Measurements from ENCODE around the gene RYK.

RYK gene

GRCh38 chr3:134239538-134239937 lies 11.1 kb downstream of the RYK start:
- no peak overlapping the region for H3K23ac ChIP-seq (ENCODE audit: low read length)
- no peak for DNase-seq
- no peaks in the 10 kb centered on the region for H3K27me3 ChIP-seq (ENCODE audit: insufficient read depth, low read length, poor library complexity)
- H3K9ac ChIP-seq (ENCODE audit: low read length), result no peak overlapping the region
- H2BK120ac ChIP-seq (ENCODE audit: low read depth, low read length), result no peak overlapping the region
- H3K79me2 ChIP-seq (ENCODE audit: control insufficient read depth, insufficient read depth, low read length), result peaks cover 70% of the 10 kb centered on the region
- H2AK5ac ChIP-seq (ENCODE audit: low read length), result no peak overlapping the region
- no peak overlapping the region for H3K56ac ChIP-seq (ENCODE audit: low read length)
- no peaks in the 10 kb centered on the region for H3K36me3 ChIP-seq (ENCODE audit: control insufficient read depth, insufficient read depth, low read length)
- peaks cover 18% of the 10 kb centered on the region for H3K4me1 ChIP-seq (ENCODE audit: control insufficient read depth, low read depth, low read length)
- no CpG with 5 or more reads among the region's 1 CpG for WGBS (ENCODE audit: extremely low coverage, insufficient coverage, low lambda C conversion rate)
- no peak overlapping the region for H2BK15ac ChIP-seq (replicated peaks; ENCODE audit: low read depth)
- no peak overlapping the region for H2BK5ac ChIP-seq (ENCODE audit: low read length)
- H3K27ac ChIP-seq (ENCODE audit: low read depth, low read length), result no peak overlapping the region
- H4K5ac ChIP-seq (ENCODE audit: low read length), result no peak overlapping the region
- no peak overlapping the region for H3K4me3 ChIP-seq (ENCODE audit: low read length)
- H3K79me1 ChIP-seq (ENCODE audit: low read length), result peaks cover 10% of the 10 kb centered on the region
- H3K4ac ChIP-seq (ENCODE audit: low read depth, low read length), result no peak overlapping the region
- no peak overlapping the region for H3K4me2 ChIP-seq (ENCODE audit: low read length)
- no peak overlapping the region for H4K8ac ChIP-seq (ENCODE audit: low read depth, low read length)
- H3K18ac ChIP-seq (ENCODE audit: low read length), result no peak overlapping the region

- Histone ChIP-seq H3K9ac (ENCODE audit: low read length) (no peak overlapping the region), H3K18ac (ENCODE audit: low read length) (no peak overlapping the region), H2BK120ac (ENCODE audit: low read depth, low read length) (no peak overlapping the region), H4K5ac (ENCODE audit: low read length) (no peak overlapping the region), H3K4me1 (ENCODE audit: control insufficient read depth, low read depth, low read length) (peaks cover 4% of the 10 kb centered on the region), H2AK5ac (ENCODE audit: low read length) (no peak overlapping the region), H2BK5ac (ENCODE audit: low read length) (no peak overlapping the region), H3K79me2 (ENCODE audit: control insufficient read depth, insufficient read depth, low read length) (peaks cover 60% of the 10 kb centered on the region), H3K27ac (ENCODE audit: low read depth, low read length) (no peak overlapping the region), H3K4ac (ENCODE audit: low read depth, low read length) (no peak overlapping the region), H3K27me3 (ENCODE audit: insufficient read depth, low read length, poor library complexity) (no peaks in the 10 kb centered on the region), H2BK15ac (replicated peaks; ENCODE audit: low read depth) (no peak overlapping the region), H4K8ac (ENCODE audit: low read depth, low read length) (no peak overlapping the region), H3K79me1 (ENCODE audit: low read length) (peaks cover 9% of the 10 kb centered on the region), H3K36me3 (ENCODE audit: control insufficient read depth, insufficient read depth, low read length) (no peaks in the 10 kb centered on the region), H3K4me3 (ENCODE audit: low read length) (no peak overlapping the region), H3K23ac (ENCODE audit: low read length) (no peak overlapping the region), H3K56ac (ENCODE audit: low read length) (no peak overlapping the region), H3K4me2 (ENCODE audit: low read length) (no peak overlapping the region)
- no peak for DNase-seq
- no CpG with 5 or more reads among the region's 4 CpGs for WGBS (ENCODE audit: extremely low coverage, insufficient coverage, low lambda C conversion rate)
Measured at GRCh38 chr3:134237454-134238145, 13.1 kb downstream of the RYK start.

GRCh38 chr3:134236505-134237170 lies 14.0 kb downstream of the RYK start:
- H3K4ac ChIP-seq (ENCODE audit: low read depth, low read length), result no peak overlapping the region
- no peak for DNase-seq
- no peak overlapping the region for H3K4me3 ChIP-seq (ENCODE audit: low read length)
- H4K8ac ChIP-seq (ENCODE audit: low read depth, low read length), result no peak overlapping the region
- H3K27ac ChIP-seq (ENCODE audit: low read depth, low read length), result no peak overlapping the region
- peaks cover 63% of the 10 kb centered on the region for H3K79me2 ChIP-seq (ENCODE audit: control insufficient read depth, insufficient read depth, low read length)
- no peak overlapping the region for H2BK15ac ChIP-seq (replicated peaks; ENCODE audit: low read depth)
- H2BK120ac ChIP-seq (ENCODE audit: low read depth, low read length), result no peak overlapping the region
- no peak overlapping the region for H2AK5ac ChIP-seq (ENCODE audit: low read length)
- H3K79me1 ChIP-seq (ENCODE audit: low read length), result peaks cover 10% of the 10 kb centered on the region
- peaks cover 4% of the 10 kb centered on the region for H3K4me1 ChIP-seq (ENCODE audit: control insufficient read depth, low read depth, low read length)
- no peak overlapping the region for H2BK5ac ChIP-seq (ENCODE audit: low read length)
- no peak overlapping the region for H3K56ac ChIP-seq (ENCODE audit: low read length)
- H3K27me3 ChIP-seq (ENCODE audit: insufficient read depth, low read length, poor library complexity), result no peaks in the 10 kb centered on the region
- no peak overlapping the region for H4K5ac ChIP-seq (ENCODE audit: low read length)
- H3K18ac ChIP-seq (ENCODE audit: low read length), result no peak overlapping the region
- H3K4me2 ChIP-seq (ENCODE audit: low read length), result no peak overlapping the region
- no CpG with 5 or more reads among the region's 3 CpGs for WGBS (ENCODE audit: extremely low coverage, insufficient coverage, low lambda C conversion rate)
- H3K23ac ChIP-seq (ENCODE audit: low read length), result no peak overlapping the region
- no peaks in the 10 kb centered on the region for H3K36me3 ChIP-seq (ENCODE audit: control insufficient read depth, insufficient read depth, low read length)
- no peak overlapping the region for H3K9ac ChIP-seq (ENCODE audit: low read length)

GRCh38 chr3:134235577-134236076 lies 15.0 kb downstream of the RYK start:
- H2BK15ac ChIP-seq (replicated peaks; ENCODE audit: low read depth), result no peak overlapping the region
- no peak overlapping the region for H3K9ac ChIP-seq (ENCODE audit: low read length)
- H2BK120ac ChIP-seq (ENCODE audit: low read depth, low read length), result no peak overlapping the region
- no peak overlapping the region for H4K8ac ChIP-seq (ENCODE audit: low read depth, low read length)
- H3K23ac ChIP-seq (ENCODE audit: low read length), result no peak overlapping the region
- H3K18ac ChIP-seq (ENCODE audit: low read length), result no peak overlapping the region
- H3K4me3 ChIP-seq (ENCODE audit: low read length), result no peak overlapping the region
- H4K5ac ChIP-seq (ENCODE audit: low read length), result no peak overlapping the region
- H2AK5ac ChIP-seq (ENCODE audit: low read length), result no peak overlapping the region
- H3K36me3 ChIP-seq (ENCODE audit: control insufficient read depth, insufficient read depth, low read length), result no peaks in the 10 kb centered on the region
- no peaks in the 10 kb centered on the region for H3K27me3 ChIP-seq (ENCODE audit: insufficient read depth, low read length, poor library complexity)
- peaks cover 61% of the 10 kb centered on the region for H3K79me2 ChIP-seq (ENCODE audit: control insufficient read depth, insufficient read depth, low read length)
- H3K79me1 ChIP-seq (ENCODE audit: low read length), result peaks cover 14% of the 10 kb centered on the region
- WGBS (ENCODE audit: extremely low coverage, insufficient coverage, low lambda C conversion rate), result 100% methylated on average over 1 of the region's 3 CpGs
- peaks cover 6% of the 10 kb centered on the region for H3K4me1 ChIP-seq (ENCODE audit: control insufficient read depth, low read depth, low read length)
- DNase-seq, result peak; percentile 39
- H2BK5ac ChIP-seq (ENCODE audit: low read length), result no peak overlapping the region
- H3K27ac ChIP-seq (ENCODE audit: low read depth, low read length), result no peak overlapping the region
- H3K4ac ChIP-seq (ENCODE audit: low read depth, low read length), result no peak overlapping the region
- no peak overlapping the region for H3K56ac ChIP-seq (ENCODE audit: low read length)
- H3K4me2 ChIP-seq (ENCODE audit: low read length), result no peak overlapping the region

- Histone ChIP-seq H4K5ac (ENCODE audit: low read length) (no peak overlapping the region), H2BK15ac (replicated peaks; ENCODE audit: low read depth) (no peak overlapping the region), H2BK120ac (ENCODE audit: low read depth, low read length) (no peak overlapping the region), H2BK5ac (ENCODE audit: low read length) (no peak overlapping the region), H3K18ac (ENCODE audit: low read length) (no peak overlapping the region), H3K79me2 (ENCODE audit: control insufficient read depth, insufficient read depth, low read length) (peaks cover 60% of the 10 kb centered on the region), H3K27me3 (ENCODE audit: insufficient read depth, low read length, poor library complexity) (no peaks in the 10 kb centered on the region), H3K23ac (ENCODE audit: low read length) (no peak overlapping the region), H3K27ac (ENCODE audit: low read depth, low read length) (no peak overlapping the region), H3K9ac (ENCODE audit: low read length) (no peak overlapping the region), H3K56ac (ENCODE audit: low read length) (no peak overlapping the region), H3K4me1 (ENCODE audit: control insufficient read depth, low read depth, low read length) (peaks cover 6% of the 10 kb centered on the region), H3K36me3 (ENCODE audit: control insufficient read depth, insufficient read depth, low read length) (no peaks in the 10 kb centered on the region), H3K4me3 (ENCODE audit: low read length) (no peak overlapping the region), H3K4ac (ENCODE audit: low read depth, low read length) (no peak overlapping the region), H3K79me1 (ENCODE audit: low read length) (peaks cover 11% of the 10 kb centered on the region), H2AK5ac (ENCODE audit: low read length) (no peak overlapping the region), H3K4me2 (ENCODE audit: low read length) (no peak overlapping the region), H4K8ac (ENCODE audit: low read depth, low read length) (no peak overlapping the region)
- no peak for DNase-seq
Measured at GRCh38 chr3:134232951-134233350, 17.7 kb downstream of the RYK start.

Data from mesendoderm (in vitro differentiated cells).